IPS DF 19.7 (cell line): ENCODE results near the gene CTRB2.
"Not testable (repeated sequence)": the region's sequence is repeated elsewhere in the genome, so short reads cannot be mapped to it uniquely, and the experiment has no call there.

Source experiments
- DNase-seq: peaks from one replicate; pipeline ENCODE4 v3.0.0-alpha.2; 2013; ENCODE audit warnings: low read depth, low spot score

The CTRB2 gene

DNA sequence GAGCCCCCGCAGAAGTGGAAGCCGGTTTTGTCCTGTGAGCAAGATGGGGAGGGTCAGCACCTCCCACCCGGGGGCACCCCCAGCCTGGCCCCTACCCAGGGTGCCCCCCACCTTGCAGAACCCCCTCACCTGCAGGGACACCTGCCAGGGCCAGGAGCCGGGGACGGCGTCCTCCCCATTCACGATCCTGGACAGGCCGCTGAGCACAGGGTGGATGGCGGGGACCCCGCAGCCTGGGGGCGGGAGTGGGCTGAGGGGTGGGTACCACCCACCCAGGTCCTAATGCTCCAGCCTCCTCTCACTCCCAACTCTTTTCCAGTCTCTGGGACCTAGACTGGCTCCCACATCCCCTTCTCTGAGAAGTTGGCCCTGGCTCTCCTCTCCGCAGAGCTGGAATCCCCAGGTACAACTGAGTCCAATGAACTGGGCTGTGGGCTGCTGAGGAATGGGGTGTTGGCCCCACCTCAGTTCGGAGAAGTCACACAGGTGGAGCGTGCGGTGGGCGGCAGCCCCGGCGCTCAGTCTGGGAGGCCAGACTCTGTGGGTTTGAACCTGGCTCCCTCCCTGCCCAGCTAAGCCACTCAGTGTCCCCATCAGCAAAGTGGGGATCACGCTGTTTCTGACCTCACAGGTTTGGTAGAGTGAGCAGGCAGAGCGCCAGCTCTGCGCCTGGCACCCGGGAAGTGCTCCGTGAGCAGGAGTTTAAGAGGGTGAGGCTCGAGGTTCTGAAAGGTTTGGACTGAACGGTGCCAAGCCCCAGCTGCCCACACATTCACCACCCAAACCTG, 806 bp downstream of the CTRB2 start:
- DNase-seq = not testable (repeated sequence)

DNA sequence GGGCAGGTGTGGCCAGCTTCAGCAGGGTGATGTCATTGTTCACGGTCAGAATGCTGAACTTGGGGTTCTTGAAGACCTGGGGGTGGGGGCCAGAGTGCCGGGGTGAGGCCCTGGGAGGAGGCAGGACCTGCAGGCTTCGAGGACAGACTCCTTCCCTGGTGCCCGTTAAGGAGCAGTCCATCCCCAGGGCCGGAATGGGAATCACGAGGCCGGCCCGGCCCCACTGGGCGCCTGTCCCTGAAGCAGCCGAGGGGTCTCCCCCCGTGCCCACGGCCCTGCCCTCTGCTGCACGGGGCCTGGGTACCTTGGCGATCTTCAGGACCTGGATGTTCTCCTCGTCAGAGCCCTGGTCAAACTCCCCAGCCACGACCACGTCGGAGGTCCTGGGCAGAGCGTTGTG, 1.5 kb downstream of the CTRB2 start:
- DNase-seq = not testable (repeated sequence)

DNA sequence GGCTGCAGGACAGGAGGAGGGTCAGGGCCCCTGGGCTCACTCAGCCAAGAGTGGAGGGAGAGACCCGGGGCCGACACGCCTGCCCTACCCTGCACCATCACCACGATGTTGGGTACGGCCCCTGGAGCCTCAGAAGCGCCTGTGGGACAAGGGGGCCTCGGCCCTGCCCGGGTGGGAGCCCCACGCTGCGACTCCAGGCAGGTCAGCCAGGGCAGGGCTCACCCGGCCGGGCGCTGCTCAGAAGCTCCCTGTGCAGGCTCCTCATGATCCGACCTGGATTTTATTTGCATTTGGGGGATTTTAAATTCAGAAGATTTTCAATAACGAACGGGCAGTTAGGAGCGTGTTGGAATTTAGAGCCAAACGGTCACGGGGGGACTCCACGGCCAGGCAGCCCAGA, 2.1 kb downstream of the CTRB2 start:
- DNase-seq = not testable (repeated sequence)

DNA sequence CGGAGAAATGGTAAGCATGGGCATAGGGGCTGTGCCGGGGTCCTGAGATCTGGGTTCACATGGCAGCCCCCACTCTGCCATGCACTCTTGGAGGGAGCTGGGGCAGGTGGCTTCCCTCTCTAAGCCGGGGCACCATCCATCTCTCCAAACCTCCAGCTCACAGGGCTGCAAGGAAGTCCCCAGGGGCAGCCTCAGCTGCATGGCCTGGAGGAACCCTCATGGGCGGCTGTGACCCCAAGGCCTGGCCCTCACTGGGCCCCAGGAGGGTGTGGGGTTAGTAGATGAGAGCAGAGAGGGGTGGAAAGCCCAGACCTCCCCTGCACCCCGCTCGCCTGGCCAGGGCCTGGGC, 2.6 kb downstream of the CTRB2 start:
- DNase-seq = no peak

DNA sequence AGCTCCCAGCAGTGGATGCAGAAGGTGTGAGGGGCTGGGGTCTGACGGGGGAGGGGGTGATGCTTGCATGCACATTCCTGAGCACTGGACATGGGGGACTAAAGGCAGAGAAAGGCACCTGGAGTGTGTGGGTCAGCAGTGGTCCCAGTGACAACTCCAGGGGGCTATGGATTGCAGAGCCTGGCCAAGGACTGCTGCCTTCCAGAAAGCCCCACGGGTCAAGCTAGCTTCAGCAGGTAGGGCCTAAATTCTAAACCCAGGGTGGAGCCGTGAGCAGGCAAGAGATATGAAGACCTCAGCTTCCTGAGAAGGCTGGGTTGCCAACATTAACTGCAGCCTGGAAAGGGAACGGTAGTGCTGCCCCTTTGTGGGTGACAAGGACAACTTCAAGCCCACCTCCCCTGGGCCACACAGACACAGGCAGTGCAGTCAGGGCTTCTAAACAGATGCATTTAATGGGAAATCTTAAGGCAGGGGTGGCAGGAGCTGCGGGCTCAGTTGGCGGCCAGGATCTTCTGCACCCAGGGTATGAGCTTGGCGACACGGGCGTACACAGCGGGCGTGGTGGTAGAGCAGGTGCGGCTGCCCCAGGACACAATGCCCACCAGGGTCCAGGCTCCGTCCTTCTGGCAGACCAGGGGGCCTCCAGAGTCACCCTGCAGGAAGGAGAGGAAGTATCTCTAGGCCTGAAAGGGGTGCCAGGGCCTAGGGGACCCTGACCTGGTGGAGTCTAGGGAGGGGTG, 3.1 kb downstream of the CTRB2 start:
- DNase-seq = no peak

DNA sequence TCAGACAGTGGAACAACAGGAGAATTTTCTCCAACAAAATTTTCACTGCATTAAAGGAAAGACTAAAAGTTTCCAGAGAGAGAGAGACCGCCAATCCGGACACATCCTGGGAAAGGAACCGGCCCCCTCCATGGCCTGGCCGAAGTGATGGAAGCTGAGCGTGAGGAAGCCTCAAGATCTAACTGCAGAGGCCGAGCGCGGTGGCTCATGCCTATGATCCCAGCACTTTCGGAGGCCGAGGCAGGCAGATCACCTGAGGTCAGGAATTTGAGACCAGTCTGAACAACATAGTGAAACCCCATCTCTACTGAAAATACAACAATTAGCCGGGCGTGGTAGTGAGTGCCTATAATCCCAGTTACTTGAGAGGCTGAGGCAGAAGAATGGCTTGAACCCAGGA, 3.9 kb downstream of the CTRB2 start:
- no peak for DNase-seq

DNA sequence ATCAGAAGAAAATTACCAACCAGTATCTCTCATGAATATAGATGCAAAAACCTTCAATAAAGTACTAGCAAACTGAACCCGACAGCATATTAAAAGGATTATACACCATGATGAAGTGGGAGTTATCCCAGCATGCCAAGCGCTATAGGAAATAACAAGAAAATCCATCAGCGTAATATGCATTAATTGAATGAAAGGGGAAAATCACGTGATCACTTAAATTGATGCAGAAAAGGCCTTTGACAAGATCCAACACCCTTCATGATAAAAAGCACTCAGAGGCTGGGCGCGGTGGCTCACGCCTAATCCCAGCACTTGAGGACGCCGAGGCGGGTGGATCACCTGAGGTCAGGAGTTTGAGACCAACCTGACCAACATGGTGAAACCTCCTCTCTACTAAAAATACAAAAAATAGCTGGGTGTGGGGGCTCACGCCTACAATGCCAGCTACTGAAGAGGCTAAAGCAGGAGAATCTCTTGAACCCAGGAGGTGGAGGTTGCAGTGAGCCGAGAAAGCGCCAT, 4.8 kb downstream of the CTRB2 start:
- no peak for DNase-seq

DNA sequence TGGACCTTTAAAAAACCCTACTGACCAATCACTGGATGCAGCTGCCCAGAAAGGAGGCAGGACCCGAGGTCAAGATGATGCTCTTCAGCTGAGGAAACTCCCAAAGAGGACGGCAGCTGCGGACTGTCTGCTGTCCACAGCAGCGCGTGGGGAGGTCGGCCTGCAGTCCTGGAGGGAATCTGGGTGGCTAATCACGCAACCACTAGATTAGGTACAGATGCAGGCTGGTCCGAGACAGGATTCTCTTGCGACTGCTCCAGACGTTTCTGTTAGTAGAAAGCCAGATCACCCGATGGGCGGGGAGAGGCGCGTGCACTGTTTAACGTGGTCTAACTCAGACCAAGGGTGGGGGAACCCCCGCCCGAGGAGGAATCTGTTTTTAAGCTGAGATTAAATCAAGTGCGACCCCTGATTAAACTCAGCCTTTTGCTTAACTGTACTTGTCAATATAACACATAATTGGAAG, 8.8 kb downstream of the CTRB2 start:
- no peak for DNase-seq

DNA sequence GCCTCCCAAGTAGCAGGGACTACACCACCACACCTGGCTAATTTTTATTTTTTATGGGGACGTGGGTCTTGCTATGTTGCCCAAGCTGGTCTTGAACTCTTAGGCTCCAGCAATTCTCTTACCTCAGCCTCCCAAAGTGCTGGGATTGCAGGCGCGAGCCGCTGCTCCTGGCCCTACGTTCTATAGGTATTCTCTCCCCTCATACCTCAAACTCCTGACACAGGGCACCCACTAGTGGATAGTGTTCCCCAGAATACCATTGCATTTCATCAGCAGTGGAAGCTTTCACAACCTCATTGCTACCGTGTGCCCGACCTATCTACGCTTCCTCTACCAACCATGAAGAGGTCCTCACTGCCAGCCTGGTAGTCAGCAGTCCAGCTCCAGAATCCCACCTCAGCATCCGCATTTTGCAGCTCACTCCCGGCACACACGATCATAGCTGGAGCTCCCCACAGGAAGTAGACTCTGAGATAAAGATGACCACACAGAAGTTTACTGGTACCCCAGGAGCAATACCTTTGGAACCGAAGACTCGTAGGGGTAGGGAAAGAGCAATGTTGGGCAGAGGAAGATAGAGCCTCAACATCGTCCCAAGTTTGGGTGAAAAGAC, 9.3 kb downstream of the CTRB2 start:
- no peak for DNase-seq

DNA sequence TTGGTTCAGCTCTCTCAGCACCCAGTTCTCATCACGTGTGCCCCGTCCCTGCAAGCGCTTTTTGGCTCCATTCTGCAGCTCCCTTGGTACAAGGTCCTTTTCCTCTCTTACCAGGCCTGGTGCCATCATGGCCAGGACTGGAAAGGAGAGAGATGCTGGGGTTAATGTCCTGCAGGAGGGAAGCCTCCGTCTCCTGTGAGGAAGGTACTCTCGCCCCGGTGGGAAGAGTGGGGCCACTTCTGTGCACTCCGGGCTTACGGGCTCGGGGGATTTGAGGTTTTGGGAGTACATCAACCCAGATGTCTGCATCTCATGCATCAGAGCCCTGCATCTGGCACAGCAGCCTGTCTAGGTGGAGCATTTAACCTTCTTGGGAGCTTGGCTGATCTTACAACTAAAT, 10.1 kb downstream of the CTRB2 start:
- DNase-seq = no peak

DNA sequence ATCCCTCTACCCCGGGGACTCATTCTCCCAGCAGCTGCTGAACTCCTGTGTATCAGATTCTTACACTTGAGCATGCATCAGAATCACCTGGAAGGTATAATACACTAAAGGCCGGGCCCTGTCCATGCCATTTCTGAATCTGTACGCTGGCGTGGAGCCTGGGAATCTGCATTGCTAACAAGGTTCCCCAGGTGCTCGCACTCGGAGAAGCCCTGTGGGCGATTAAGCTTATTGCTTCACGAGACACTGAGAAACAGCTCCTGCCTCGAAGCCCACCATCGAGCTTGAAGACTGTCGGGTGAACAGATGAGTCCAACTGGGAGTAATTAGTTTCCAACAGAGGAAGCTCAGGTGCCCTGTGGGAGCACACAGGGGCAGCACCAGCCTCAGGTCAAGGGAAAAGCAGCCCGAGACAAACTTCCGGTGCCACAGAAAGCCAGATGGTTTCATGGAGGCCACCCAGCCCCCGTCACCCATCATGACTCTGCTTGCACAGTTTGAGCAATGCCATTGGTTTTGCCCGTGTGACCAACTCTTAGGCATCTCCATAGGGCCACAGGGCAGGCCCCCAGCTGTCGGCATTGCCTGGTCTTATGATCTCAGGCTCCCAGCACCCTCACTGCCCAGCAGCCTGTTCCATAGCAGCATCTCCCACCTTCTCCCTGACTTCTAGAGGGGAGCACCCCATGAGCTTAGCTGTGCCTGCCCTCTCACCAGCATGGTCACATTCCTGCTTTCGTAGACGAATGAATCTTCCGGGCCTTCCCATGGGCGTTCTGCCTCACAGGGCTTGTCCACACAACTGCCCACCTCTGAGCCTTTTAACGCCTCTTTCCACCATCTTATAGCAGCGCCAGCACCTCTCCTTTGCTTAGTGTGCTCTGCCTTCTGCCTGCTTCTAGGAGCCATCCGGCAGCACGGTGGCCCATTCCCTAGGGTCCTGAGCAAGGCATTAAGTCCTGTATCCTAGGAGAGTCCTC, 10.9 kb downstream of the CTRB2 start:
- DNase-seq = no peak

DNA sequence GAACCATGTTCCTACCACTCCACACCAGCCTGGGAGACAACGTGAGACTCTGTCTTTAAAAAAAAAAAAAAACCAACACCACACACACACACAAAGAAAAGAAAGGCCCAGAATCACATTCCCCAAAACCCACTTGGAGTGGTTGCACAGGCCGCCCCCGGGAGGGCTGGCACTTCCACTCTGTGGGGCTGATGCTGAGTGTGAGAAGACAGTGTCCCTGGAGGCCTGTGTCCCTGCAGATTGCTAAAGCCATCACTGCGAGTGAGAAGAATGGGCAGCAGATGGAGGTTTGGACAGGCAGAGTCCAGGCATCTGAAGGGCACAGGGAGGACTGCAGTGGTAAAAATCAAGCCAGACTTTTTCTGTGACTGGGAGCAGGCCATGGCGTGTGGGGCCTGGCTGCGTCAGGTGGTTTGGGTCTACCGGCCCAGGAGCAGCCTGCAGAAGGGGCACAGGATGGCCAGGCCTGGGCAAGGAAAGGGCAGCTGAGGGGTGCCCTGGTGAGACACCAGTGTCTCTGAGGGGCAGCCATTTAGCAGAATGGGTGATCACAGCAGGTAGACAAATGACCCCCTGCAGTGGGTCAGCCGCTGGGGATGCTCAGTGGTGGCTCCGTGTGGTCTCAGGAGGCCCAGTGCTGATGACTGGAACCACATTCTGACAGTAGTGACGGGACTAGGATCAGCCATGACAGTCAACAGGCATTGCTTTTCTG, 13.1 kb downstream of the CTRB2 start:
- no peak for DNase-seq

DNA sequence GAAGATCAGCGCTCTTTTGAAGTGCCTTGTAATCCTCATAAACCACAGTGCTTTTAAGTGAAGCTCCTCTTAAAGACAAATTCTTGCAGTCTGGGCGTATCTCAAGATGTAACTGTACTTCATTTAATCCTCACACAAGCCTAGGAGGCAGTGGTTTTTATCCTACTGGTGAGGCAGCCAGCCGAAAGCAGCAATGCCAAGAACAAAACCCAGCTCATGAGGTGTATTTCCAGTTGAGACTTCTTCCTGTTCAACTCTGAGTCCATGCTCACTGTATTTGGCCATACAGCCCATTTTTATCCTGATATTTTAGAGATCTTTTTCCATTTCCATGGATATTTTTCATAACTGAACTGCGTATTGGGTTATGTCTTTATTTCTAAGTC, 13.7 kb downstream of the CTRB2 start:
- no peak for DNase-seq

DNA sequence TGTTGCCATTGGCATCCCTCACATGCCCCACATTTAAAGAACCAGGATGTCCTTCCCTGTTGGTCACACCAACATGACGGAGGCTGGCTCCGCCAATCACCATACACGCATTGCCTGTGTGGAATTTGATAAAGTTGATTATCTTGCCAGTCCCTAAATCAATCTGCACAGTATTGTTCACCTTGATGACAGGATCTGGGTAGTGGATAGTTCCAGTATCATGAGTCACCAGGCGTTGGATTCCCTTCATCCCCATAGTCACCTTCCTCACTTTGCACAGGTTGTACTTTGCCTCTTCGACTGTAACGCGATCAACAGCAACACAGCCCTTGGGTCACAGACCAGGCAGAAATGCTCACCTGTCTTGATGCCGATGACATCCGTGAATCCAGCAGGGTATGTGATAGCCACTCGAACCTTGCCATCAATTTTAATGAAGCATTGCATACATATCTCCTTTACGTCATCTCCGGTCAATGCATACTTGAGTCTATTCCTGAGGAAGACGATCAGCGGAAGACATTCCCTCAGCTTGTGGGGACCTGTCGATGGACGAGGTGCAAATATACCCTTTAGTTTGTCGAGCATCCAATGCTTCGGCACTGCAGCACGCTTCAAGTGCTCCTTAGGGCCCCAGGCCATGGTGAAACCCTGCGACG, 14.2 kb downstream of the CTRB2 start:
- DNase-seq = no peak

DNA sequence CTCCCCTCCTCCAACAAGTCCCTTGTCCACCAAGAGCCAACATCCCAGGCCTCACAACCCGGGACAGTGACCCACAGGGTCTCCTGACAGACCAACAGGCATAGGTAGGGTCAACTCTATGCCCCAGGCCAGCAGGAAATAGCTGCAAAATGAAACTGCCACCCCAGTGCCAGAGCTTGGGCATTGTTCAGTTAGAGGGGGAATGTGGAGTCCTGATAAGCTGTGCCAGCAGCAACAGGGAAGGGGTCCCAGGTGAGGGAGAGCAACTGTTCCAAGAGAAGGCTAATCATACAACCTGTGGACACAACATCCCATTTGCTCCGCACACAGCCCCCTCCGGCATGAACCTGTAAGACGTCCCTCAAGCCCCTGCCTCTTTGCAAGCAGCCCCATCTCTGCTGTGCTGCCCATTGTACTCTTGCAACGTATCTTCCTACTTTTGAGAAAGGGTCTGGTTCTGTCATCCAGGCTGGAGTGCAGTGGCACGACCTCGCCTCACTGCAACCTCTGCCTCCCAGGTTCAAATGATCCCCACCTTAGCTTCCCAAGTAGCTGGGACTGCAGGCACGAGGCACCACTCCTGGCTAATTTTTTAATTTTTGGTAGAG, 17.2 kb downstream of the CTRB2 start:
- DNase-seq = no peak

DNA sequence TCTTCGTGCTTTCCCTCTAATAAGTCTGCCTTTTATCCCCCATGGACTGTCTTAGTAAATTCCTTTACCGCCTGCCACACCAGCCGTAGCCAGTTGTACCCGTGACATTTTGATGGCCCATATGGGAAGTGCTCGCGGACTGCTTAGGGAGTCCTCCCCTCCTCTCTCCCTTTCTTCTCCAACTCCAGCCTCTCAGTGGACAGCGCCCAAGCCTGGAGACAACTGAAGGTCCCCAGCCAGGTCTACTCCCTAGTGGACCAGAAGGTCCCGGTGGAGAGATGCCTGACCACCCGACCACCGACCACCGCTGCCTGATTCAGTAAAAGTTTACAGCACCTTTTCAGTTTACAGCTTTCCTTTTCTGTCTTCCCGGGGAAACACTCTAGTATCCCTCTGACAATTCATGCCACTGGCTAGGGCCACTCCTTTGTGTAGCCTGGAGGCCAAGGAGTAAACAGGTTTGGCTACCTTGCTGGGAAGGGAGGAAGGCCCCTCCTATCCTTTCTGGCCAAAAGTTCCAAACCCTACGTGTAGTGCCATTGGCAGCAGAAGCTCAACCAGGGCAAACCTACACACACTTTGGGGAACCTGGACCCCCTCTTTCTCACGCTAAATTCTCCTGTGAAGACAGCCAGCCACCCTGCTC, 18.0 kb downstream of the CTRB2 start:
- no peak for DNase-seq

DNA sequence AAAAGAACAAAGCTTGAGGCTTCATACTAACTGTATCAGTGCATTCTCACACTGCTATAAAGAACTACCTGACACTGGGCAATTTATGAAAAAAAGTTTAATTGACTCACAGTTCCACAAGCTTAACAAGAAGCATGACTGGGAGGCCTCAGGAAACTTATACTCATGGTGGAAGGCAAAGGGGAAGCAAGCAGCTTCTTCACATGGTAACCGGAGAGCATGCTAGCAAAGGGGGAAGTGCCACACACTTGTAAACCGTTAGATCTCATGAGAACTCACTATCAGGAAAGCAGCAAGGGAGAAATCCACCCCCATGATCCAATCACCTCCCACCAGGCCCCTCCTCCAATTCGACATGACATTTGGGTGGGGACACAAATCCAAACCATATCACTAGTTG, 25.3 kb downstream of the CTRB2 start:
- no peak for DNase-seq

DNA sequence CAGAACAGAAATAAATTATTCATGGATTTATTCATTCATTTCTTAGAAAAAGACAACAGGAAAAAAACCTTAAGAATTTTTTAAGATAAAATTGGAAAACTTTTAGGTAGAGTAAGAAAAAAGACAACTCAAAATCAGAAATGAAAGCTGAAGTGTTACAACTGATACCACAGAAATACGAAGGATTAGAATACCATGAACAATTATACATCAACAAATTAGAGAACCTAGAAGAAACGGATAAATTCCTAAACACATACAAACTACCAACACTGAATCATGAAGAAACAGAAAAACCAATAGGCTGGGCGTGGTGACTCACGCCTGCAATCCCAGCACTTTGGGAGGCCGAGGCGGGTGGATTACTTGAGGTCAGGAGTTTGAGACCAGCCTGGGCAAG, 27.8 kb downstream of the CTRB2 start:
- DNase-seq = no peak

DNA sequence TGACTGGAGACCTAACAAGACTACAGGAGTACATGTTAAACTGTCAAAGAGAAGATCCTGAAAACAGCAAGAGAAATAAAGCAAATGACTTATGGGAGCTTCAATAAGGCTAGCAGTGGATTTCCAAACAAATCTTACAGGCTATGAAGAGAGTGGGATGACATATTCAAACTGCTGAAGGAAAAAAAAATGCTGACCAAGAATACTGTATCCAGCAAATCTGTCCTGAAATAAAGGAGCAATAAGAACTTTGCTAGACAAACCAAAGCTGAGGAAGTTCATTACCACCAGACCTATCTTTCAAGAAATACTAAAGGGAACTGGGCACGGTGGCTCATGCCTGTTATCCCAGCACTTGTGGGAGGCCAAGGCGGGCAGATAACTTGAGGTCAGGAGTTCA, 30.0 kb downstream of the CTRB2 start:
- DNase-seq = no peak
